GM23248 (cell line): ENCODE data around the gene ITPRIPL1. TPM values are rescaled to one million over a fixed set of nuclear protein-coding genes. Genes with fewer than 3 reads are reported as not detected.

Source experiments
- DNase-seq: peaks from one replicate; pipeline ENCODE4 v3.0.0-alpha.2; 2015
- H2AFZ ChIP-seq: fragments of 200-600 bp; sonication (generic); 2 replicates; pipeline ENCODE4 v1.6.1; 2016; ENCODE audit warnings: antibody characterized with exemption
- H3F3A ChIP-seq: fragments of 200-600 bp; sonication (generic); 2 replicates; pipeline ENCODE4 v1.6.1; 2016; ENCODE audit warnings: mild to moderate bottlenecking, antibody characterized with exemption, mixed run types; ENCODE audit not compliant: insufficient read depth
- H3K27ac ChIP-seq: fragments of 200-600 bp; sonication (generic); 2 replicates; pipeline ENCODE4 v1.5.1; 2016; ENCODE audit warnings: mild to moderate bottlenecking
- H3K27me3 ChIP-seq: fragments of 200-600 bp; sonication (generic); replicated peaks from 2 replicates; pipeline ENCODE4 v1.6.1; 2016; ENCODE audit warnings: mild to moderate bottlenecking; ENCODE audit not compliant: insufficient read depth
- H3K36me3 ChIP-seq: fragments of 200-600 bp; sonication (generic); 2 replicates; pipeline ENCODE4 v1.6.1; 2016; ENCODE audit warnings: low read depth, mild to moderate bottlenecking
- H3K4me1 ChIP-seq: fragments of 200-600 bp; sonication (generic); 2 replicates; pipeline ENCODE4 v1.6.1; 2016; ENCODE audit warnings: mild to moderate bottlenecking; ENCODE audit not compliant: insufficient read depth
- H3K4me2 ChIP-seq: fragments of 200-600 bp; sonication (generic); one replicate; pipeline ENCODE4 v1.6.1; 2016; ENCODE audit warnings: mild to moderate bottlenecking; ENCODE audit not compliant: unreplicated experiment
- H3K4me3 ChIP-seq: fragments of 200-600 bp; sonication (generic); 2 replicates; pipeline ENCODE4 v1.5.1; 2016; ENCODE audit warnings: mild to moderate bottlenecking
- H3K79me2 ChIP-seq: fragments of 200-600 bp; sonication (generic); 2 replicates; pipeline ENCODE4 v1.6.1; 2016; ENCODE audit warnings: mild to moderate bottlenecking; ENCODE audit not compliant: insufficient read depth
- H3K9ac ChIP-seq: fragments of 200-600 bp; sonication (generic); 2 replicates; pipeline ENCODE4 v1.6.1; 2016; ENCODE audit warnings: mild to moderate bottlenecking
- H3K9me2 ChIP-seq: fragments of 200-600 bp; sonication (generic); 2 replicates; pipeline ENCODE4 v1.6.1; 2016; ENCODE audit warnings: mixed run types, mild to moderate bottlenecking, moderate library complexity; ENCODE audit not compliant: insufficient read depth
- H3K9me3 ChIP-seq: fragments of 200-600 bp; sonication (generic); one replicate; pipeline ENCODE4 v1.6.1; 2017; ENCODE audit warnings: low read depth
- H4K20me1 ChIP-seq: fragments of 200-600 bp; sonication (generic); 2 replicates; pipeline ENCODE4 v1.6.0; 2016; ENCODE audit not compliant: insufficient read depth
- EZH2 ChIP-seq: fragments of 200-600 bp; sonication (generic); IDR thresholded peaks from 2 replicates; pipeline ENCODE4 v1.6.1; 2018; ENCODE audit warnings: antibody characterized with exemption, mild to moderate bottlenecking; ENCODE audit not compliant: insufficient read depth, poor library complexity, severe bottlenecking
- EZH2phosphoT487 ChIP-seq: fragments of 200-600 bp; sonication (generic); IDR thresholded peaks from 2 replicates; pipeline ENCODE4 v1.6.1; 2018; ENCODE audit warnings: antibody characterized with exemption, moderate library complexity, mild to moderate bottlenecking, low read depth; ENCODE audit not compliant: insufficient read depth
- WGBS, 2 experiments: methylation state at CpG; one replicate each; pipeline ENCODE4 v1.1.6; 2015 to 2017; ENCODE audit warnings: low lambda C conversion rate in 2 of 2, low coverage in 1 of 2; ENCODE audit errors: missing lambda C conversion rate in 2 of 2; 5-methylcytosine and 5-hydroxymethylcytosine counted together
- in situ Hi-C: fragments of 300-500 bp; cut with MboI; formaldehyde crosslinking; loops from 2 replicates; pipeline ENCODE4 v1.15.0; 2020
- polyA plus RNA-seq: library from polyadenylated mRNA; unstranded; fragments of >200 nt; fragmentation: Nextera tagmentation; extraction: Ambion mirVana; gene quantifications from 2 replicates; pipeline ENCODE4 v1.2.1, GENCODE V29; 2016
- total RNA-seq: library from RNA; depleted of rRNA; stranded (reverse); fragments of >200 nt; shearing (Covaris generic); gene quantifications from 2 replicates; pipeline ENCODE4 v1.2.3, GENCODE V29; 2014

The ITPRIPL1 gene
- total and polyA plus RNA-seq, 2 experiments from 2014 or later, result 0.19 to 0.32 TPM

DNA sequence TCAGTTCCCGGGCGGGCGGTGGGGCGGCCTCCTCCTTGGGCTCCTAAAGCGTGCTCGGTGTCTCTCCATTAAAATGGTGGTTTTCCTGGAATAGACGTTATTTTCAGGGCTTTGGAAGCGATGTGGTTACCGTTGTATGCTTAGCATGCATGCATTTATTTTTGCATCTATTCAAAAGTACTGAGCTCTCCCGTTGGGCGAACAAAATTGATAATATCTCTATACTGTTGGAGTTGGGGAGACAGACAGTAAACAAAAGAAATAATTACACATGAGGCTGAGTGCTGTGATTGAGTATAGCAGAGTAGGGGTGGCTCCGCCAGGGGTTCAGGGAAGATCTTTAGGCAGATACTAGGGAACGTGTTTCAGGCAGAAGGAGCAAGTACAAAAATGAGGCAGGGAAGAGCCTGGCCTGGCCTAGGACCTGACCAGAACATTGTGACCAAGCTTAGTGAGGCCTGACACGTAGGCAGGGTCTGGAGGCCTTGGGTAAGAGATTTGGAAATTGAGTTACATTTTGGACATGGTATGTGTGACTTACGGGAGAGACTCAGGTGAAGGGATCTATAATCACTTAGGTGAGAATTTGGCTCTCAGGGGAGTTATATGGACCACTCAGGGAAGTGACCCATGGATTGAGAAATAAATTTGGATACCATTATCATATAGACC is 11.1 kb downstream of the ITPRIPL1 start:
- no peaks in the 10 kb centered on the region for H3K9me2 ChIP-seq
- H3F3A ChIP-seq, result 0 out of 2 replicates have a peak, but pooled peaks cover 2% of the 10 kb centered on the region
- peak overlapping the region; percentile 85 for H3K4me3 ChIP-seq
- peak overlapping the region; percentile 94 for H3K9ac ChIP-seq
- WGBS, 2 experiments, result 17 to 19% methylated on average over 15 of the region's 15 CpGs
- no peak for TF ChIP-seq EZH2phosphoT487
- TF ChIP-seq EZH2, result no peak
- H3K4me1 ChIP-seq, result 0 out of 2 replicates have a peak, but pooled peaks cover 6% of the 10 kb centered on the region
- H3K27ac ChIP-seq, result no peak overlapping the region
- no peaks in the 10 kb centered on the region for H3K9me3 ChIP-seq
- in situ Hi-C loops, result no loop called here
- H3K36me3 ChIP-seq, result no peaks in the 10 kb centered on the region
- H4K20me1 ChIP-seq, result no peaks in the 10 kb centered on the region
- peaks cover 59% of the 10 kb centered on the region for H3K79me2 ChIP-seq
- peak; percentile 12 for DNase-seq
- H2AFZ ChIP-seq, result peak overlapping the region; percentile 94
- no peaks in the 10 kb centered on the region for H3K27me3 ChIP-seq
- peak overlapping the region; percentile 93 for H3K4me2 ChIP-seq

DNA sequence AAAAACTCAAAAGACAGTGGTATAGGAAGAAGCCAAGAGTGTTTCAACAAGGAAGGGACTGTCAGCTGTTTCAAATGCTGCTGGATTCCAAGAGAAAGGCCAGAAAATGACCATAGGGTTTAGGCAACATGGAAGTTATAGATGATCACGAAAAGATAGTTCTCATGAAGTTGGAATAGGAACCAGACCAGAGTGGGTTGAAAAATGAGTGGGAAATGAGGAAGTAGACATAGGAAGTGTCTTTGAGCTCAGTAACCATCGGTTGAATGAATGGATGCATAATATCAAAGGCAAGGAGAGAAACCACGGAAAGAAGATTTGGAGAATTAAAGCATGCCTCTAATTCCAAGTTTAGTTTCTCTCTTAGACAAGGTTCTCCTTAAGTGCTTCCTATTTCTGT is 11.8 kb downstream of the ITPRIPL1 start:
- Histone ChIP-seq H3K4me1 (0 out of 2 replicates have a peak, but pooled peaks cover 6% of the 10 kb centered on the region), H3K9me2 (no peaks in the 10 kb centered on the region), H4K20me1 (no peaks in the 10 kb centered on the region), H3K27me3 (no peaks in the 10 kb centered on the region), H2AFZ (peak overlapping the region; percentile 94), H3K4me3 (peak overlapping the region; percentile 85), H3K9me3 (no peaks in the 10 kb centered on the region), H3K9ac (peak overlapping the region; percentile 94; the same call in 1 of the 2 replicates), H3K4me2 (peak overlapping the region; percentile 93), H3K36me3 (no peaks in the 10 kb centered on the region), H3F3A (no peaks in the 10 kb centered on the region), H3K79me2 (peaks cover 65% of the 10 kb centered on the region), H3K27ac (no peak overlapping the region)
- no peak for DNase-seq
- 78 to 84% methylated on average over 3 of the region's 3 CpGs for WGBS, 2 experiments
- in situ Hi-C loops, result no loop called here
- TF ChIP-seq EZH2phosphoT487 (no peak), EZH2 (no peak)

DNA sequence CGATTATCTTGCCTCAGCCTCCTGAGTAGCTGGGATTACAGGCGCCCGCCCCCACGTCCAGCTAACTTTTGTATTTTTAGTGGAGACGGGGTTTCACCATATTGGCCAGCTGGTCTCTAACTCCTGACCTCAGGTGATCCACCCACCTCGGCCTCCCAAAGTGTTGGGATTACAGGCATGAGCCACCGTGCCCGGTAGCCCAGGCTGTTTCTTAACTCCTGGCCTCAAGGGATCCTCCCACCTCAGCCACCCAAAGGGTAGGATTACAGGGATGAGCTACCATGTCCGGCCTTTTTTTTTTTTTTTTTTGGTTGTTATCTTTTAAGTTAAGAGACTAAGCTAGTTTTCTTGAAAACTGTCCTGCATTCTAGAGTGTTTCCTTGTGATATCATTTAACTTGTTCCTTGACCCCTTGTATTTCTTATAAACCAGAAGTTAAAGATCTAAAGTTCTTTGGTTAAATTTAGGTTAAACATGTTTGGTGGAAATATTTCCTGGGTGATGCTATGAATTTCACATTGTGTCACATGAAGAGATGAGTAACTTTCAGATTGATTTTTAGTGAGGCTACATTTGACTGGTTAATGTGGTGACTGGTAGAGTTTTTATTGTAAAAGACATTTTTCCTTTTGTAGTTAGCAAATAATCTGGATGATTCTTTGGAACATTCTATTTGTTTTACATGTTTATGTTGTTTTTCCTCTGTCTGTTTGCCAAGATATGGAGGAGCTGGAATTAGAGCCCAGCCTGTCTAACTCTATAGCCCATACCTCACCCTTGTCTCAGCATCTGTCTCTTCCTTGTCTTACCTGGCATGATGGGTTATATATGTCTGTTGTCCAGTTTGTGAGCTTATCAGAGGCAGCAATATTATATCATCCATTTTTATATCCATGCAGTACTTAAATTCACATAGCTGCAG is 15.6 kb downstream of the ITPRIPL1 start:
- no peak for TF ChIP-seq EZH2
- no peaks in the 10 kb centered on the region for H4K20me1 ChIP-seq
- H3K4me1 ChIP-seq, result no peaks in the 10 kb centered on the region
- H3K79me2 ChIP-seq, result peaks cover 62% of the 10 kb centered on the region
- in situ Hi-C loops, result no loop called here
- H3K27me3 ChIP-seq, result no peaks in the 10 kb centered on the region
- no peaks in the 10 kb centered on the region for H3K9me2 ChIP-seq
- no peaks in the 10 kb centered on the region for H3K36me3 ChIP-seq
- no peaks in the 10 kb centered on the region for H3K9me3 ChIP-seq
- H3K4me3 ChIP-seq, result no peak overlapping the region
- no peak overlapping the region for H3K4me2 ChIP-seq
- H3K9ac ChIP-seq, result no peak overlapping the region
- peak; percentile 27 for DNase-seq
- H3K27ac ChIP-seq, result no peak overlapping the region
- no peaks in the 10 kb centered on the region for H3F3A ChIP-seq
- H2AFZ ChIP-seq, result no peak overlapping the region
- 80 to 85% methylated on average over 9 of the region's 9 CpGs for WGBS, 2 experiments

DNA sequence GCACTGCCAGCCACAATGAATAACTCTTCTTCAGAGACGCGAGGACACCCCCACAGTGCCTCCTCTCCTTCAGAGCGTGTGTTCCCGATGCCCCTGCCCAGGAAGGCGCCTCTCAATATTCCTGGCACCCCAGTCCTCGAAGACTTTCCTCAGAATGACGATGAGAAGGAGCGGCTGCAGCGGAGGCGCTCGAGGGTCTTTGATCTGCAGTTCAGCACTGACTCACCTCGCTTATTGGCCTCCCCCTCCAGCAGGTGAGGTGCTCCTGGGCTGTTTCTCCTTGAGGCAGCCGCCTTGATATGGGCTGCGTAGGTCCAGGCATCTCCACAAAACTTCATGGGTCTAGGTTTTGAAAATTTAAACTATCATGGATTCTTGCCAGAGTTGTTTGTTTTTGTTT is 16.5 kb downstream of the ITPRIPL1 start:
- no peak overlapping the region for H3K4me3 ChIP-seq
- in situ Hi-C loops, result no loop called here
- no peaks in the 10 kb centered on the region for H3K9me2 ChIP-seq
- no peak overlapping the region for H3K4me2 ChIP-seq
- no peak overlapping the region for H3K9ac ChIP-seq
- peaks cover 57% of the 10 kb centered on the region for H3K79me2 ChIP-seq
- no peak for DNase-seq
- H4K20me1 ChIP-seq, result no peaks in the 10 kb centered on the region
- no peaks in the 10 kb centered on the region for H3F3A ChIP-seq
- WGBS, 2 experiments, result 97 to 98% methylated on average over 14 of the region's 14 CpGs
- H2AFZ ChIP-seq, result no peak overlapping the region
- no peaks in the 10 kb centered on the region for H3K9me3 ChIP-seq
- H3K4me1 ChIP-seq, result no peaks in the 10 kb centered on the region
- H3K27me3 ChIP-seq, result no peaks in the 10 kb centered on the region
- TF ChIP-seq EZH2phosphoT487 (no peak), EZH2 (no peak)
- H3K36me3 ChIP-seq, result no peaks in the 10 kb centered on the region
- H3K27ac ChIP-seq, result no peak overlapping the region
